H54 (cell line): Measurements from ENCODE around the gene BPTF.
"Not testable (repeated sequence)": the region's sequence is repeated elsewhere in the genome, so short reads cannot be mapped to it uniquely, and the experiment has no call there.

Experiments
- DNase-seq: peaks from one replicate; pipeline ENCODE4 v3.0.0; 2011; ENCODE audit warnings: low spot score, mixed read lengths; ENCODE audit not compliant: insufficient read length
- FAIRE-seq: peaks from 3 replicates; lab custom pipeline; 2011; peaks lifted over from hg19 to GRCh38; lab: Jason Lieb, UNC
- POLR2A ChIP-seq: IDR thresholded peaks from 2 replicates; pipeline ENCODE4 v1.6.1; 2011; ENCODE audit warnings: low read depth, mild to moderate bottlenecking, low read length

Gene BPTF

GRCh38 chr17:67853703-67854102 is 28.4 kb downstream of the BPTF start:
- no peak for FAIRE-seq
- DNase-seq = no peak
- TF ChIP-seq POLR2A = no peak

- no peak for FAIRE-seq
- no peak for TF ChIP-seq POLR2A
Measured at GRCh38 chr17:67854378-67854777, 29.1 kb downstream of the BPTF start.

DNA sequence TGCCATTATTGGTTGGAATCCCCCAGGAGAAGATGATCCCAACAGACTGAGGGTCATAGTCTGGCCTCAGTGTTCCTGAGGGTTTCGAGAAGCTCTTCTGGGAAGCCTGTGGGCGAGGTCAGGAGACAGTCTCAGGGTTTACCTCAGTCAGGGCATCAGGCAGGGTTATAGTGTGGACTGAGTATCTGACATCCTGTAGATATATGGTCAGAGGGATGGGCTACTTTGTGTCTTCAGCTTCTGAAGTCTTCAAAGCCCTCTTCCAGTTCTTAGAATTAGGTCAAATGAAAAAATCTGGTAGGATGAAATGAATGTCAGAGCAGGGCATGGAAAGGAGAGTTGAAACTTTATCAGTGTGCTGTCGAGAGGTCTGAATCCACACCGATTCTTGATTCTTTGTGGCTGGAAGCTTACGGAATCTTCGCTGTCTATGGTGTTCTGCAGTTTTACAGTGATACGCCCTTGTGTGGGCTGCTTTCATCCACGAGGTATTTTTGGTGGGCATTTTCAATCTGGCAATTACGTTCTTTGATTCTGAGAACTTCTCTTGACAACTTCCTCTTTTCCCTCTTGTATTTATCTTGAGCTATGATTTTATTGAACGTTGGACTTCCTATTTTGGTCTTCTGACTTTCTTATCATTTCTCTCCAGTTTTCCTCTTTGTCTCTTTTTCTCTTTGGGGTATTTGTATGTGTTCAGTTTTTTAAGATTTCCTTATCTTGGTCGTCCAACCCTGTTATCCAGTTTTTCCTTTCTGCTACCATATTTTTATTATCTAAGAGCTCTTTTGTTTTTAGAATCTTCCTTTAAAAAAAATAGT is 30.4 kb downstream of the BPTF start:
- FAIRE-seq (no peak), DNase-seq (no peak)
- no peak for TF ChIP-seq POLR2A

More at GRCh38 chr17:67854378-67854777, 29.1 kb downstream of the BPTF start:
- DNase-seq = no peak

DNA sequence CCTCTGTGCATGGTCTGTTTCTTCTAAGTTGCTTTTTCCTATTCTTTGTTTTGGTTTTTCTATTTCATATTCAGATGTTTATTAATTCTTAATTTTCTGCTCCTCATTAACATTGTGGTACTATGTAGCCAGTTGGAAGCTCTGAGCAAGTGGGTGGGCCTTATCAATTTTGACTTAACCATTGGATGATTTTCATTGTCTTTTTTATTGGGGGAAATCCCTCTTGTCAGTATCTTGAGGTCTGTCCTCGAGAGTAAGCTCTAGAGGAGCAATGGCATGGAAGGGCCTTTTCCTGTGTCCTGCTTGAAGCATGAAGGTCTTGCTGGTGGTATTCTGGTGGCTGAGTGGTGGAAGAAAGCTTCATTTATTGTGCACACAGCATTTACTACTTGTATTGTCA is 31.1 kb downstream of the BPTF start:
- FAIRE-seq, DNase-seq: not testable (repeated sequence)

DNA sequence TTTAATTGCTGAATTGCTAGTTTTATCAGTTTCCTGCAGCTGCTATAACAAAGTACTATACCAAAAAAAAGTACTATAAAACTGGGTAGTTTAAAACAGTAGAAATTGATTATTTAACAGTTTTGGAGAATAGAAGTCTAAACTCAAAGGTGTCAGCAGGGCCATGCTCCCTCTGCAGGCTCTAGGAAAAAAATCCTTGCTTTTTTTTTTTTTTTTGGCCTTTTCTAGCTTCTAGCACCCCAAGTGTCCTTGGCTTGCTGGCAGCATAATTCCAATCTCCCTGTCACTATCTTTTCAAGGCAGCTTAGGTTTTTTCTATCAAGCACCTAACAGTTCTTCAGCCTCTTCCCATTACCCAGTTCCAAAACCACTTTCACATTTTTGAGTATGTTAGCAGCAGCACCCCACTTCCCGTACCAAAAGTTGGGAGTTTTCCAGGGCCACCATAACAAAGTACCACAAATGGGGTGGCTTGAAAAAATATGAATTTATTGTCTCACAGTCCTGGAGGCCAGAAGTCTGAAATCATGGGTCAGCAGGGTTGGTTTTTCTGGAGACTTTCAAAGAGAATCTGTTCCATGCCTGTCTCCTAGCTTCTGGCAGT is 37.4 kb downstream of the BPTF start:
- DNase-seq = no peak
- TF ChIP-seq POLR2A = no peak
- FAIRE-seq = no peak

- no peak for FAIRE-seq
- no peak for TF ChIP-seq POLR2A
- no peak for DNase-seq
Measured at GRCh38 chr17:67863624-67864247, 38.4 kb downstream of the BPTF start.

GRCh38 chr17:67865438-67865837 is 40.1 kb downstream of the BPTF start:
- TF ChIP-seq POLR2A = no peak
- peak; percentile 27 for FAIRE-seq
- no peak for DNase-seq

- TF ChIP-seq POLR2A = no peak
- FAIRE-seq (peak; percentile 38), DNase-seq (no peak)
Measured at GRCh38 chr17:67867591-67867990, 42.3 kb downstream of the BPTF start.

GRCh38 chr17:67868176-67868575 is 42.9 kb downstream of the BPTF start:
- DNase-seq (no peak), FAIRE-seq (no peak)
- no peak for TF ChIP-seq POLR2A

DNA sequence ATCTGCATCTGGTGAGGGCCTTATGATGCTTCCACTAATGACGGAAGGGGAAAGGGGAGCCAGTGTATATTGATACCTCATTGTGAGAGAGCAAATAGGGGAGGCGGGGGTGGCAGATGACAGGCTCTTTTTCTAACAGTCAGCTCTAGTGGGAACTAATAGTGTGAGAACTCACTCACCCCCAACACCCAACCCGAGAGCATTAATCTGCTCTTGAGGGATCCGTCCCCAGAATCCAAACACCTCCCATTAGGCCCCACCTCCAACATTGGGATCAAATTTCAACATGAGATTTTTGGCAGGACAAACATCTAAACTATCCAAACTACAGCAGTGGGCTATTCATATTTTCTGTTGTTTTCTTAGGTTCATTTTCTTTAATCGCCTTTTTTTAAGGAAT is 54.4 kb downstream of the BPTF start:
- FAIRE-seq = no peak
- TF ChIP-seq POLR2A = no peak

DNA sequence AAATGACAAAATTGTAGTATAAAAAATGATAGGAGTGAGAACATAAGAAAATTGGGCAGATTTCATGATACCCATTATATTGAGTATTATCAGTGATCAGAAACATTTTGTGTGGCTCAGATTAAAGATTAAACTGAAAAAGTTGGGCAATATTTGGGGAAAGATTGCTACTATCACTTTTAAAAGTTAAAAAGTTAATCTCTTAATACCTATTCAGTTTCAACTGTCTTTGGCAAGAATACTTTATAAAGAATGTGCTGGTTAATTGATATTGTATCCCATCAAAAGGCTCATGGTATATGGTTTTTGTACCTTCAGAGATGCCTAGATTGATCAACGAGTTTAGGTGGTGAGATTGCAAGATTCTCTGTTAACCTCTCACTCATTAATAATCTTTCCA is 55.8 kb downstream of the BPTF start:
- TF ChIP-seq POLR2A = no peak
- FAIRE-seq (no peak), DNase-seq (no peak)

More for the DNA sequence above, 54.4 kb downstream of the BPTF start:
- no peak for DNase-seq

DNA sequence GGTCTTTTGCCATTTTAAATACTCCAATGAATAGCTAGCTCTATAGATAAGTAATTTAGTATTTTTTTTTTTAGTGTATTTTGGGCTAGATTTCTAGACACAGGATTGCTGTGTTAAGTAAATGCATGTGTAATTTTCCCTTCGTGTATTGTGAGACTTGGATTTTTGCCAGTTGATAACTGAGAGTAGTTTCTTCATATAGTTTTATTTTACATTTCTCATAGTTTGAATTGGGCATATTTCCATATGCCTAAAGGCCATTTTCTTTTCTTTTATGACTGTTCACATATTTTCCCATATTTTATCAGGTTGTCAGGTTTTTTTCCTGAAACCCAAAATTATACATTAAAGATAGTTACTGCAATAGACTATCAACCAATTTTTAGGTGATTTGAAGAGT is 59.4 kb downstream of the BPTF start:
- no peak for TF ChIP-seq POLR2A
- DNase-seq = no peak
- FAIRE-seq = no peak

DNA sequence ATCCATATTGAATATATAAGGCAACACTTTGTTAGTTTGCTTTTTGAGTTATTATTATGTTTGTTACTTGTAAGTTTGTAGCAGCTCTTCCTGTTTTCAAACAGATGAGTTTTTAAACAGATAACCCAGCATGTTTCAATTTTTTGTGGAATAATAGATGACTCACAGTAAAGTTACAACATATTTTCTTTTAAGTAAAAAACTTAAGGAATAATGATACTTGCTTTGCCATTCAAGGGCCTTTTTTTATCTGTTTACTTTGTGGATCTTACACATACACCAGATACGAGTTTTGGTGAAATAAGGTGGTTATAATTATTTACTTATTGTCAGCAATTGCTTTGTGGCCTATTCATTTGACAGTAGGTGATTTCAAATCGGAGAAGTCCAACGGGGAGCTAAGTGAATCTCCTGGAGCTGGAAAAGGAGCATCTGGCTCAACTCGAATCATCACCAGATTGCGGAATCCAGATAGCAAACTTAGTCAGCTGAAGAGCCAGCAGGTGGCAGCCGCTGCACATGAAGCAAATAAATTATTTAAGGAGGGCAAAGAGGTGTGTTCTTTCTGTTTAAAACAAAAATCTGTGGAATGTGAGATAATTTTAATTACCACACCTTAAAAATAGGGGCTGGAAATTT is 66.3 kb downstream of the BPTF start:
- peak; percentile 76 for FAIRE-seq
- DNase-seq = peak; percentile 45
- TF ChIP-seq POLR2A = no peak

DNA sequence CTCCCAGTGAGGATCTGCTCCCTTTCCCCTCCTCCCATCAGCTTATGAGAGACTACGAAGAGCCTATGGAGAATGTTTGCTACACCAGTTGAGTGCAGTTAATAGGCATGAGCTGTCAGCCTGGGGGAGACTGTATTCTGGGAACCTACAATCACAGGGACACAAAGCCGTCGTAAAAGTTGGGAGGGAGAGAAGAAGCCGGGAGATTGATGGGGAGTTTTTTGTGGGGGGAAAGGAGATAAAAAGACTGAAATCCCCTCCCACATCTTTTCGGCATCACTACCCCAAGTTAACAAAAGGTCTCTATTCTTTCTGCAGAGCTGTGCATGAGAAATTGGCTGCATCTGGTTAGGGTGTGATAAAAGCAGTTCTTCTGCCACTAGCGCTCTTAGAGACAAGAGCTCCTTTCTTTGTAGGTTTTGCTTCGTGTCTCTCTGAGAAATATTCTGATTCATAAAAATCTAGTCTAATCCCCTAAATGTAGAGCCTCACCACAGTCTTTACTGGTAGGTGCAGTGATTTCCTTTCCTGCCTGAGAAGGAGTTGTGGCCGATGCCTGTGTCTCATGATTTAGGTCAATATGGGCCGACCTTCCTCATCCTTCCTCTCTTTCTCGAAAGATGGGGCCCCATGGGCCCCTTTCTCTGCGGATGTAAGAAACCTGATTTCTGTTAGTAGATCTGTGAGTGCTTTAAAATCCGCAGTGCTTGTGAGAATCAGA is 77.4 kb downstream of the BPTF start:
- FAIRE-seq = no peak
- TF ChIP-seq POLR2A = no peak
- no peak for DNase-seq

DNA sequence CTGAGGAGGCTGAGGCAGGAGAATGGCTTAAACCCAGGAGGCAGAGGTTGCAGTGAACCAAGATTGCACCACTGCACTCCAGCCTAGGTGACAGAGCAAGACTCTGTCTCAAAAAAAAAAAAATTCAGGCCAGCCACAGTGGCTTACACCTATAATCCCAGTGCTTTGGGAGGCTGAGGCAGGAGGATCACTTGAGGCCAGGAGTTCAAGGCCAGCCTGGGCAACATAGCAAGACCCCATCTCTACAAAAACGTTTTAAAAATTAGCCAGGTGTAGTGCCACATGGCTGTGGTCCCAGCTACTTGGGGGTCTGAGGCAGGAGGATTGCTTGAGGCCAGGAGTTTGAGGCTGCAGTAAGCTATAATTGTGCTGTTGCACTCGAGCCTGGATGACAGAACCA is 80.0 kb downstream of the BPTF start:
- not testable (repeated sequence) for FAIRE-seq, DNase-seq

DNA sequence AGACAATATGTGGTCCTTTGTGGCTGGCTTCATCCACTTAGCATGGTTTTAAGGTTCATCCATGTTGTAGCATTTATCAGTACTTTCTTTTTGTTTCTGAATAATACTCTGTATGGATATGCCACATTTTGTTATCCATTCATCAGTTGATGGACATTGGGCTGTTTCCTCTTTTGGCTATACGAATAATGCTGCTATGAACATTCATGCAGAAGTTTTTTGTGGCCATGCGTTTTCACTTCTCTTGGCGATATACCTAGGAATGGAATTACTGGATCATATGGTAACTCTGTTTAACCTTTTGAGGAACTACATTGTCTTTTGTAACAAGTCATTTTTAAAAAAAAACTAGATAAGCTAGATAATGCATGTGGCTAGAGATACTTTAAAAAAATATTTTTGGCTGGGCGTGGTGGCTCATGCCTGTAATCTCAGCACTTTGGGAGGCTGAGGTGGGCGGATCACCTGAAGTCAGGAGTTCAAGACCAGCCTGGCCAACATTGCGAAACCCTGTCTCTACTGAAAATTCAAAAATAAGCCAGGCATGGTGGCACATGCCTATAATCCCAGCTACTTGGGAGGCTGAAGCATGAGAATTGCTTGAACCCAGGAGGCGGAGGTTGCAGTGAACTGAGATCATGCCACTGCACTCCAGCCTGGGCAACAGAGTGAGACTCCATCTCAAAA is 85.0 kb downstream of the BPTF start:
- DNase-seq, FAIRE-seq: not testable (repeated sequence)
